ENCODE data around the gene LPP.

Gene LPP

GRCh38 chr3:188792793-188793192 is 638.8 kb downstream of the LPP start:
- no peak overlapping the region for H3K4me3 ChIP-seq (ENCODE audit: low read depth, low read length)
- TF ChIP-seq, protein P1, sequence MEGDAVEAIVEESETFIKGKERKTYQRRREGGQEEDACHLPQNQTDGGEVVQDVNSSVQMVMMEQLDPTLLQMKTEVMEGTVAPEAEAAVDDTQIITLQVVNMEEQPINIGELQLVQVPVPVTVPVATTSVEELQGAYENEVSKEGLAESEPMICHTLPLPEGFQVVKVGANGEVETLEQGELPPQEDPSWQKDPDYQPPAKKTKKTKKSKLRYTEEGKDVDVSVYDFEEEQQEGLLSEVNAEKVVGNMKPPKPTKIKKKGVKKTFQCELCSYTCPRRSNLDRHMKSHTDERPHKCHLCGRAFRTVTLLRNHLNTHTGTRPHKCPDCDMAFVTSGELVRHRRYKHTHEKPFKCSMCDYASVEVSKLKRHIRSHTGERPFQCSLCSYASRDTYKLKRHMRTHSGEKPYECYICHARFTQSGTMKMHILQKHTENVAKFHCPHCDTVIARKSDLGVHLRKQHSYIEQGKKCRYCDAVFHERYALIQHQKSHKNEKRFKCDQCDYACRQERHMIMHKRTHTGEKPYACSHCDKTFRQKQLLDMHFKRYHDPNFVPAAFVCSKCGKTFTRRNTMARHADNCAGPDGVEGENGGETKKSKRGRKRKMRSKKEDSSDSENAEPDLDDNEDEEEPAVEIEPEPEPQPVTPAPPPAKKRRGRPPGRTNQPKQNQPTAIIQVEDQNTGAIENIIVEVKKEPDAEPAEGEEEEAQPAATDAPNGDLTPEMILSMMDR (IDR thresholded peaks at IDR 0.05; ENCODE audit: low read depth, low read length, missing control alignments) = peak; percentile 47
- in situ Hi-C loops (cut with HindIII; ENCODE audit: low sequenced_read_pairs) = no loop called here
- no peak for DNase-seq (ENCODE audit: low read depth)

DNA sequence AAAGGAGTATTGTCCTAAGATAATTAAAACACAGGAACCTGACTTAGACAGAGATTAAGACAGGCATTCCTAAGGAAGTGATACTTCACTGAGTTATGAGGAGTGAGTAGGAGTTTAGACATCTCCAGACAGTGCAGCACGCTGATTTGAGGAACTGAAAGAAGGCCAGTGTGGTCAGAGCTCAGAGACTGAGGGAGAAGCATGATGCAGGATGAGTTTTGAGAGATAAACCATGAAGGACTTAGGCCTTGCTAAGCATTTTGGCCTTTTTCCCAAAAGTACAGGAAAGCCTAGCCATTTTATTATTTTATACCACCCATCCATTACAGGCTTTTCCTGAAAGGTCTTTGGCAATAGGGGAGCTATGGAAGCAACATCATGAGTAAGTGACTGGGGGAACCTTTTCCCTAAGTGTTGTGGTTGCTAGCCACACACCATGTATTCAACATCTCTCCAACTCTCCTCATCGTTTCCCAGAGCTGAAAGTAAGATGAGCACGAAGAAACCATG is 642.2 kb downstream of the LPP start:
- peak; percentile 86 for DNase-seq (ENCODE audit: low read depth)
- TF ChIP-seq, protein P1 (IDR thresholded peaks at IDR 0.05; ENCODE audit: low read depth, low read length, missing control alignments) = no peak
- H3K4me3 ChIP-seq (ENCODE audit: low read depth, low read length) = no peak overlapping the region
- in situ Hi-C loops (cut with HindIII; ENCODE audit: low sequenced_read_pairs) = loop anchor here (5.0 kb wide), 1 partner anchor 1049 kb away; the partner anchor contains the start of gene BCL6

DNA sequence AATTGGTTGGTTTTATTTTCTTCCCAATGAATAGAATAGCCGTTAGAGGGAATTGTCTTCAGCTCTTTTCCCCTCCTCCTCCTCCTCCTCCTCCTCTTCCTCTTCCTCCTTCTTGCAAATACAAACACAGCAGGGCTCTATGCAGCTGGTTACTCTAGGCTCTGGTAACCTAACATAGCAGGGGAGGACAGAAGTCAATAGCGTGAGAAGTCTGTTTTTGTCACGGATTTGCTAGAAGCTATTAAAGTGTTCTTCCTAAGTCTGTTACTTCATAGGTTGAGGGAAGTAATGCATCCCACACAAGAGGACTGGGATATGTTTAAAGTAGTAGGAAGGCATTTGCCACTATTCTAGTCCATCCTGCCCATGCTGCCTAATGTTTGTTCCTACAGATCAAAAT is 643.1 kb downstream of the LPP start:
- no peak for DNase-seq (ENCODE audit: low read depth)
- in situ Hi-C loops (cut with HindIII; ENCODE audit: low sequenced_read_pairs) = loop anchor here (5.0 kb wide), 1 partner anchor 1050 kb away; the partner anchor contains the start of gene BCL6

GRCh38 chr3:188798556-188799145 is 644.7 kb downstream of the LPP start:
- in situ Hi-C loops (cut with HindIII; ENCODE audit: low sequenced_read_pairs) = loop anchor here (5.0 kb wide), 1 partner anchor 1051 kb away; the partner anchor contains the start of gene BCL6
- DNase-seq (ENCODE audit: low read depth) = no peak
- TF ChIP-seq, protein P1 (IDR thresholded peaks at IDR 0.05; ENCODE audit: low read depth, low read length, missing control alignments) = no peak
- no peak overlapping the region for H3K4me3 ChIP-seq (ENCODE audit: low read depth, low read length)

More for the DNA sequence above, 643.1 kb downstream of the LPP start:
- TF ChIP-seq, protein P1 (IDR thresholded peaks at IDR 0.05; ENCODE audit: low read depth, low read length, missing control alignments) = no peak
- no peak overlapping the region for H3K4me3 ChIP-seq (ENCODE audit: low read depth, low read length)

GRCh38 chr3:188801393-188801792 is 647.4 kb downstream of the LPP start:
- DNase-seq (ENCODE audit: low read depth) = no peak
- H3K4me3 ChIP-seq (ENCODE audit: low read depth, low read length) = no peak overlapping the region
- TF ChIP-seq, protein P1 (IDR thresholded peaks at IDR 0.05; ENCODE audit: low read depth, low read length, missing control alignments) = no peak
- in situ Hi-C loops (cut with HindIII; ENCODE audit: low sequenced_read_pairs) = no loop called here

GRCh38 chr3:188802645-188803044 is 648.7 kb downstream of the LPP start:
- no peak for DNase-seq (ENCODE audit: low read depth)
- in situ Hi-C loops (cut with HindIII; ENCODE audit: low sequenced_read_pairs) = no loop called here
- TF ChIP-seq, protein P1 (IDR thresholded peaks at IDR 0.05; ENCODE audit: low read depth, low read length, missing control alignments) = no peak
- no peak overlapping the region for H3K4me3 ChIP-seq (ENCODE audit: low read depth, low read length)
